Neuronal stem cell (in vitro differentiated cells): ENCODE data around the gene SHISA6.

Source experiments
- DNase-seq: peaks from one replicate; pipeline ENCODE4 v3.0.0-alpha.2; 2013; ENCODE audit warnings: low spot score
- H2AFZ ChIP-seq: one replicate; pipeline ENCODE4 v1.6.1; 2013; ENCODE audit warnings: mild to moderate bottlenecking, low read length, inconsistent platforms
- H2AK5ac ChIP-seq: 2 replicates; pipeline ENCODE4 v1.6.1; 2013; ENCODE audit warnings: low read depth, mild to moderate bottlenecking, inconsistent platforms, low read length, moderate library complexity, mixed read lengths
- H2BK120ac ChIP-seq: 2 replicates; pipeline ENCODE4 v1.6.1; 2013; ENCODE audit warnings: low read depth, mild to moderate bottlenecking, inconsistent platforms, low read length, moderate library complexity, mixed read lengths
- H2BK12ac ChIP-seq: one replicate; pipeline ENCODE4 v1.6.1; 2013; ENCODE audit warnings: low read length, inconsistent platforms
- H2BK15ac ChIP-seq: 2 replicates; pipeline ENCODE4 v1.6.1; 2013; ENCODE audit warnings: mild to moderate bottlenecking, low read length, inconsistent platforms, mixed read lengths
- H2BK5ac ChIP-seq: one replicate; pipeline ENCODE4 v1.6.1; 2013; ENCODE audit warnings: inconsistent platforms, mild to moderate bottlenecking, low read length, moderate library complexity
- H3K14ac ChIP-seq: one replicate; pipeline ENCODE4 v1.6.1; 2013; ENCODE audit warnings: low read length, inconsistent platforms
- H3K18ac ChIP-seq: 2 replicates; pipeline ENCODE4 v1.6.1; 2013; ENCODE audit warnings: low read length, inconsistent platforms
- H3K23ac ChIP-seq: 2 replicates; pipeline ENCODE4 v1.6.1; 2013; ENCODE audit warnings: low read depth, mild to moderate bottlenecking, mixed read lengths, low read length, inconsistent platforms; ENCODE audit not compliant: poor library complexity
- H3K27ac ChIP-seq: replicated peaks from 3 replicates; pipeline ENCODE4 v1.5.1; 2013; ENCODE audit warnings: low read length, inconsistent platforms
- H3K27me3 ChIP-seq, 3 experiments: 2 replicates each; pipeline ENCODE4 v1.6.1; 2013; ENCODE audit warnings: low read length in 3 of 3, mild to moderate bottlenecking in 2 of 3, inconsistent platforms in 1 of 3, low read depth in 1 of 3, mixed read lengths in 1 of 3, moderate library complexity in 1 of 3; ENCODE audit not compliant: control insufficient read depth in 3 of 3, insufficient read depth in 3 of 3
- H3K36me3 ChIP-seq, 2 donors: replicated peaks in 1 of 2; 2 replicates each; pipeline ENCODE4 v1.6.1; 2013; ENCODE audit warnings: low read length in 2 of 2; ENCODE audit not compliant: control insufficient read depth in 2 of 2, insufficient read depth in 2 of 2
- H3K4ac ChIP-seq: 2 replicates; pipeline ENCODE4 v1.6.1; 2013; ENCODE audit warnings: inconsistent platforms, mild to moderate bottlenecking, low read length, moderate library complexity
- H3K4me1 ChIP-seq, 2 donors: 1 replicate in 1 of 2; 2 replicates in 1 of 2; pipeline ENCODE4 v1.6.1; 2013; ENCODE audit warnings: low read length in 2 of 2, low read depth in 1 of 2; ENCODE audit not compliant: control insufficient read depth in 2 of 2, insufficient read depth in 1 of 2
- H3K4me2 ChIP-seq: one replicate; pipeline ENCODE4 v1.6.1; 2013; ENCODE audit warnings: mild to moderate bottlenecking, low read length, inconsistent platforms; ENCODE audit not compliant: insufficient read depth, poor library complexity, severe bottlenecking
- H3K4me3 ChIP-seq, 2 donors: 2 replicates each; pipeline ENCODE4 v1.5.1; 2013; ENCODE audit warnings: low read length in 2 of 2, mild to moderate bottlenecking in 2 of 2, inconsistent platforms in 1 of 2, moderate library complexity in 1 of 2
- H3K79me1 ChIP-seq: one replicate; pipeline ENCODE4 v1.6.1; 2013; ENCODE audit warnings: low read depth, mild to moderate bottlenecking, inconsistent platforms, low read length, moderate library complexity
- H3K9ac ChIP-seq: one replicate; pipeline ENCODE4 v1.6.1; 2013; ENCODE audit warnings: mild to moderate bottlenecking, low read depth, low read length, inconsistent platforms; ENCODE audit not compliant: poor library complexity
- H3K9me3 ChIP-seq, 2 donors: replicated peaks in 1 of 2; 2 replicates each; pipeline versions ENCODE3 to v1.6.1; 2013; ENCODE audit warnings: low read length in 2 of 2, mild to moderate bottlenecking in 2 of 2, inconsistent platforms in 1 of 2, low read depth in 1 of 2, mixed read lengths in 1 of 2, moderate library complexity in 1 of 2; ENCODE audit not compliant: control insufficient read depth in 2 of 2, insufficient read depth in 1 of 2
- H4K8ac ChIP-seq: one replicate; pipeline ENCODE4 v1.6.1; 2013; ENCODE audit warnings: low read depth, mild to moderate bottlenecking, inconsistent platforms, low read length, moderate library complexity
- H4K91ac ChIP-seq: one replicate; pipeline ENCODE4 v1.6.1; 2013; ENCODE audit warnings: low read length, low read depth, mild to moderate bottlenecking, inconsistent platforms; ENCODE audit not compliant: poor library complexity
- WGBS, 2 donors: extraction: QIAGEN DNeasy Blood & Tissue Kit; methylation state at CpG; one replicate each; pipeline ENCODE4 v1.1.7; 2013; ENCODE audit warnings: missing lambda C conversion rate in 2 of 2, mixed read lengths in 1 of 2; ENCODE audit not compliant: insufficient read length in 2 of 2, insufficient replicate concordance in 1 of 2; ENCODE audit errors: extremely low coverage in 2 of 2; 5-methylcytosine and 5-hydroxymethylcytosine counted together

SHISA6 gene

DNA sequence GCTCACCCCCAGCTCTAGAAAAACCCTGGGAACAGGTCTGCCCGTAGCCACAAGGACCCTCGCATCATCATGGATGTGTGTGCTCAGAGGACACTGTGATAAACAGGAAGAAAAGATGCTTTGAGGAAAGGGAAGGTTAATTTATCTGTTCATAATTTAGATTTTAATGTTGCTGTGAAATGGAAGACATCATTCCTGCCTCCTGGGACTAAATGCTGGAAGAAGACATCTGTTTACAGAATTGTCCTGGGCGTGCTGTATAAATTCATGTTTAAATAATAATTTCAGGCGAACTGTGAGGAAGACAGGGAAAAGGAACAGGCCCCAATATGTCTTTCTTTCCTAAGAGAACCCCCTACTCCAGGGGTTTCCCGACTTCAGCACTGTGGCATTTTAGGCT lies 112.6 kb downstream of the SHISA6 start:
- Histone ChIP-seq H2BK15ac (no peak overlapping the region), H2AFZ (no peak overlapping the region), H3K18ac (no peak overlapping the region), H3K4me1 (peaks cover 0 to 5% of the 10 kb centered on the region in 2 donors), H3K9ac (no peak overlapping the region), H3K4ac (no peak overlapping the region), H3K27ac (no peak overlapping the region), H2BK120ac (no peak overlapping the region), H3K27me3 (no peaks in the 10 kb centered on the region), H2BK12ac (no peak overlapping the region), H3K9me3 (no peaks in the 10 kb centered on the region), H3K14ac (no peak overlapping the region), H4K8ac (no peak overlapping the region), H3K23ac (no peak overlapping the region), H2AK5ac (no peak overlapping the region), H3K4me3 (no peak overlapping the region), H3K4me2 (no peak overlapping the region), H2BK5ac (no peak overlapping the region), H3K36me3 (no peaks in the 10 kb centered on the region), H4K91ac (no peak overlapping the region), H3K79me1 (no peaks in the 10 kb centered on the region)
- WGBS, 2 donors = no CpG with 5 or more reads among the region's 5 CpGs
- no peak for DNase-seq

DNA sequence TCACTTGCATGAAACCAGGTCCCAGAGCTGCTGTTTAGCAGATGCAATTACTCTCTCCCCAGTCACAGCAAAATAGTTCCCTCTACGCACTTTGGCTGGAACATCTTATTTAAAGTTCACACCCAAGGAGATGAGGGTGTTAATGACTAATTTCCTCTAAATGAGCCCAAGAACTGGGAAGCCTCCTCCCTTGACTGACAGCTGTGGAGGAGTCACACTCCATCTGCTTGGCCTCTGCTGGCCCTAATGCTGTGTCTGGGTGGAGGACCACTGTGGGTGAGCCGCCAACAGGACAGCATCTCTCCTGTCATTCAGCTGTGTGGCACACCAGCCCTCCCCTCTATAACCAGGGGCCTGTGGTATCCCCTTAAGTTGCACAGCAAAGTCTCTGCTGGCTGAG lies 115.4 kb downstream of the SHISA6 start:
- no peak overlapping the region for H3K4me3 ChIP-seq
- no peak overlapping the region for H2BK15ac ChIP-seq
- DNase-seq = no peak
- no peaks in the 10 kb centered on the region for H3K79me1 ChIP-seq
- no peak overlapping the region for H4K8ac ChIP-seq
- no peaks in the 10 kb centered on the region for H3K27me3 ChIP-seq
- no peaks in the 10 kb centered on the region for H3K36me3 ChIP-seq
- H3K18ac ChIP-seq = peak overlapping the region; percentile 72
- H2BK120ac ChIP-seq = no peak overlapping the region
- no peak overlapping the region for H3K4ac ChIP-seq
- no peak overlapping the region for H3K9ac ChIP-seq
- H3K4me1 ChIP-seq = no peaks in the 10 kb centered on the region
- no peak overlapping the region for H3K27ac ChIP-seq
- WGBS, 2 donors = no CpG with 5 or more reads among the region's 2 CpGs
- no peak overlapping the region for H2BK12ac ChIP-seq
- no peak overlapping the region for H2AK5ac ChIP-seq
- no peak overlapping the region for H3K23ac ChIP-seq
- no peak overlapping the region for H4K91ac ChIP-seq
- no peak overlapping the region for H2AFZ ChIP-seq
- H3K14ac ChIP-seq = peak overlapping the region; percentile 49
- no peak overlapping the region for H2BK5ac ChIP-seq
- no peak overlapping the region for H3K4me2 ChIP-seq
- H3K9me3 ChIP-seq = no peaks in the 10 kb centered on the region

DNA sequence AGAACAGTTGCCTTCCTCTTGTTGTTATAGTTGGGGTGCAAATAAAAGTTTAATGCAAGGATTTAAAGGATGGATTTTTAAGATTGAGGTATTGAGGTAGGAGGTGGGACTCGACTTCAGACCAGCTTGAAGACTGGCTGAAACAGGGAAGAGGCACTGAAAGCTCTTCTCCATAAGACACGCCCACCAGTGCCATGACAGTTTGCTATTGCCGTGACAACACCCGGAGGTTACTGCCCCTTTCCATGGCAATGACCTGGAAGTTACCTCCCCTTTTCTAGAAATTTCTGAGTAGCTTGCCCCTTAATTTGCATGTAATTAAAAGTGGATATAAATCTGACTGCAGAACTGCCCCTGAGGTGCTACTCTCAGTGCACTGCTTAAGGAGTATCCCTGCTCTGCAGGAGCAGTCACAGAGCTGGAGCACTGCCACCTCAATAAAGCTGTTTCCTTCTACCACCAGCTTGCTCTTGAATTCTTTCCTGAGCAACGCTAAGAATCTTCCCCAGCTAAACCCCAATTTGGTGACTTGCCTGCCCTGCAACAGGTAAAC lies 122.6 kb downstream of the SHISA6 start:
- H3K18ac ChIP-seq = no peak overlapping the region
- no peak for DNase-seq

DNA sequence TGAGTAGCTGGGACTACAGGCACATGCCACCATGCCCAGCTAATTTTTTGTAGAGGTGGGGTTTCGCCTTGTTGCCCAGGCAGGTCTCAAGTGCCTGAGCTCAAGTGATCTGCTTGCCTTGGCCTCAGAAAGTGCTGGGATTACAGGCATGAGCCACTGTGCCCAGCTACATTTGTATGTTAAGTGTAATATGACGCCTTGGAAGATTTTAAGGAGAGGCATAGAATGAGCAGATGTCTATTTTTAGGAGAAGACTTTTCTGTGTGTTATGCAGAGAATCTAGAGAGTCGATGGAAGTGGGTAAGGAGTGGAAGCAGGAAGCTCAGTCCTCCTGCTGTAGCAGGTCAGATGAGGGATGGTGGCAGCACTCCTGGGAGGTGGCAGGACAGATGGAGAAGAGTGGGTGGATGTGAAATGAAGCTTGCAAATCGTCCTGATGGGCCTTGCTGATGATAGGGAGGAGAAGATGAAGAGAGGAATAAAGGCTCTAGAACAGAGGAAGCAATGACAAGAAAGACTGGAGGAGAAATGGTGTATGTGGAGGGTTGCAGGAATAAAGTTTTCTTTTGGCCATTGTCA lies 125.3 kb downstream of the SHISA6 start:
- H3K9me3 ChIP-seq = peaks cover 0 to 2% of the 10 kb centered on the region in 2 donors
- H2BK15ac ChIP-seq = no peak overlapping the region
- no CpG with 5 or more reads among the region's 4 CpGs for WGBS, 2 donors
- H3K4me3 ChIP-seq = no peak overlapping the region
- no peak overlapping the region for H3K14ac ChIP-seq
- H2BK5ac ChIP-seq = no peak overlapping the region
- H2BK120ac ChIP-seq = no peak overlapping the region
- no peak overlapping the region for H3K18ac ChIP-seq
- no peak overlapping the region for H4K8ac ChIP-seq
- H3K9ac ChIP-seq = no peak overlapping the region
- peaks cover 0 to 1% of the 10 kb centered on the region in 2 donors for H3K4me1 ChIP-seq
- H2AFZ ChIP-seq = no peak overlapping the region
- H3K23ac ChIP-seq = no peak overlapping the region
- H3K27ac ChIP-seq = no peak overlapping the region
- no peak overlapping the region for H2BK12ac ChIP-seq
- H4K91ac ChIP-seq = no peak overlapping the region
- H3K4me2 ChIP-seq = no peak overlapping the region
- DNase-seq = no peak
- no peak overlapping the region for H3K4ac ChIP-seq
- H3K36me3 ChIP-seq = no peaks in the 10 kb centered on the region
- H3K27me3 ChIP-seq = no peaks in the 10 kb centered on the region
- no peaks in the 10 kb centered on the region for H3K79me1 ChIP-seq
- no peak overlapping the region for H2AK5ac ChIP-seq

More for the DNA sequence above, 122.6 kb downstream of the SHISA6 start:
- no peak overlapping the region for H3K23ac ChIP-seq
- no peak overlapping the region for H3K9ac ChIP-seq
- H3K4me1 ChIP-seq = peaks cover 0 to 1% of the 10 kb centered on the region in 2 donors
- no peak overlapping the region for H3K4me2 ChIP-seq
- no peak overlapping the region for H2BK5ac ChIP-seq
- no peak overlapping the region for H2AK5ac ChIP-seq
- peaks cover 0 to 2% of the 10 kb centered on the region in 2 donors for H3K9me3 ChIP-seq
- H3K79me1 ChIP-seq = no peaks in the 10 kb centered on the region
- H2BK120ac ChIP-seq = no peak overlapping the region
- WGBS, 2 donors = no CpG with 5 or more reads among the region's 5 CpGs
- no peak overlapping the region for H4K91ac ChIP-seq
- no peak overlapping the region for H2BK12ac ChIP-seq
- no peak overlapping the region for H3K4ac ChIP-seq
- H3K14ac ChIP-seq = no peak overlapping the region
- no peak overlapping the region for H4K8ac ChIP-seq
- H3K36me3 ChIP-seq = no peaks in the 10 kb centered on the region
- no peaks in the 10 kb centered on the region for H3K27me3 ChIP-seq
- no peak overlapping the region for H2BK15ac ChIP-seq
- H3K4me3 ChIP-seq = no peak overlapping the region
- no peak overlapping the region for H2AFZ ChIP-seq
- H3K27ac ChIP-seq = no peak overlapping the region
